ENCODE measurements around the gene CCDC47. TPM values are rescaled to one million over a fixed set of nuclear protein-coding genes. Genes with fewer than 3 reads are reported as not detected.

Gene CCDC47
- total and polyA plus RNA-seq, 2 of the 13 experiments (the other 11 are each of a cell fraction or from before 2014, with no cell fraction given): 59.3 to 99.5 TPM

GRCh38 chr17:63703029-63703428 lies 70.4 kb downstream of the CCDC47 start:
- H3K9me3 ChIP-seq (ENCODE audit: low read length): no peaks in the 10 kb centered on the region
- BruUV-seq (replicated peaks): no TSS peak
- H3K27ac ChIP-seq (ENCODE audit: extremely low read length, insufficient read depth, low read length): no peak overlapping the region
- TF ChIP-seq PRPF4 (IDR thresholded peaks at IDR 0.05; ENCODE audit: low read depth, low read length, poor library complexity, severe bottlenecking) (no peak), TEAD2 (CRISPR knock-in tag; IDR thresholded peaks at IDR 0.05) (no peak), CHD2 (IDR thresholded peaks at IDR 0.05; ENCODE audit: low read depth, low read length) (no peak), ZNF556 (CRISPR knock-in tag; IDR thresholded peaks at IDR 0.05; ENCODE audit: borderline replicate concordance) (no peak), ZNF318 (CRISPR knock-in tag; IDR thresholded peaks at IDR 0.05) (no peak), ZSCAN9 (CRISPR knock-in tag; IDR thresholded peaks at IDR 0.05; ENCODE audit: borderline replicate concordance) (no peak)
- no peaks in the 10 kb centered on the region for H3K27me3 ChIP-seq (ENCODE audit: control insufficient read depth in 1 of 2, insufficient read depth in 2 of 2, low read length in 2 of 2)
- intact Hi-C loops (cut with micrococcal nuclease; ENCODE audit: unreplicated experiment) (no loop called here), in situ Hi-C loops (cut with HindIII; ENCODE audit: extremely low pct_ligation_motif_present, low pct_unique_long_range_greater_than_20kb) (no loop called here)
- no peak overlapping the region for H3K4me2 ChIP-seq (ENCODE audit: low read depth, low read length)
- no peak overlapping the region for H2AFZ ChIP-seq (ENCODE audit: low read length)
- H4K20me1 ChIP-seq (ENCODE audit: insufficient read depth, low read length): no peaks in the 10 kb centered on the region
- ATAC-seq (no peak), FAIRE-seq (no peak), DNase-seq (ENCODE audit: low spot score) (no peak)
- H3K4me1 ChIP-seq (ENCODE audit: insufficient read depth, low read length): peaks cover 12% of the 10 kb centered on the region
- no peaks in the 10 kb centered on the region for H3K79me2 ChIP-seq (ENCODE audit: insufficient read depth, low read length)
- POLR2A ChIA-PET: no interaction called here
- 88% methylated on average over 5 of the region's 5 CpGs for WGBS (ENCODE audit: low lambda C conversion rate)
- H3K4me3 ChIP-seq (replicated peaks in 1 of 3; ENCODE audit: insufficient read depth in 1 of 3, low read depth in 2 of 3, low read length in 3 of 3): no peak overlapping the region
- H3K36me3 ChIP-seq (replicated peaks in 1 of 2; ENCODE audit: control insufficient read depth in 1 of 2, insufficient read depth in 2 of 2, low read length in 2 of 2): peaks cover 1 to 4% of the 10 kb centered on the region in 2 experiments; a peak in 2 of 5 replicates
- H3K9ac ChIP-seq (ENCODE audit: insufficient read depth, low read depth, low read length): no peak overlapping the region
- CTCF ChIA-PET (ENCODE audit: low intra/inter-chr PET ratio, low total read pairs): no interaction called here
